Measurements from ENCODE around the gene SIX5. TPM values are rescaled to one million over a fixed set of nuclear protein-coding genes. Genes with fewer than 3 reads are reported as not detected.

SIX5 gene
- total RNA-seq, 1 donor from 2014 or later, result 5.6 TPM

GRCh38 chr19:45779231-45780145 lies 10.4 kb upstream of the SIX5 start:
- Mint-ChIP-seq H3K4me3 (peak overlapping the region; percentile 71), H3K36me3 (ENCODE audit: low read depth) (peaks cover 6% of the 10 kb centered on the region), H3K27ac (peak overlapping the region; percentile 24), H3K27me3 (ENCODE audit: insufficient read depth) (peaks cover 20% of the 10 kb centered on the region), H3K9me3 (no peaks in the 10 kb centered on the region), H3K4me1 (ENCODE audit: low read depth) (peaks cover 16% of the 10 kb centered on the region)
- intact Hi-C loops (cut with micrococcal nuclease), result loop anchor here (1.0 to 5.0 kb wide), 6 partner anchors 9 to 238 kb away; partner anchors contain the start of gene CCDC61
- DNase-seq (ENCODE audit: low spot score), result peak; percentile 83

- Mint-ChIP-seq H3K9me3 (no peaks in the 10 kb centered on the region), H3K4me1 (ENCODE audit: low read depth) (peaks cover 16% of the 10 kb centered on the region), H3K36me3 (ENCODE audit: low read depth) (peaks cover 5% of the 10 kb centered on the region), H3K27ac (no peak overlapping the region), H3K27me3 (ENCODE audit: insufficient read depth) (peaks cover 16% of the 10 kb centered on the region), H3K4me3 (no peak overlapping the region)
- no peak for DNase-seq (ENCODE audit: low spot score)
- intact Hi-C loops (cut with micrococcal nuclease), result loop anchor here (5.0 kb wide), 1 partner anchor 239 kb away; no protein-coding TSS in a partner anchor
These were observed 9.1 kb upstream of the SIX5 start for GRCh38 chr19:45778010-45778661.

GRCh38 chr19:45777395-45777961 lies 8.4 kb upstream of the SIX5 start:
- intact Hi-C loops (cut with micrococcal nuclease), result loop anchor here (5.0 kb wide), 1 partner anchor 240 kb away; no protein-coding TSS in a partner anchor
- no peak overlapping the region for H3K4me3 Mint-ChIP-seq
- no peaks in the 10 kb centered on the region for H3K9me3 Mint-ChIP-seq
- H3K36me3 Mint-ChIP-seq (ENCODE audit: low read depth), result peaks cover 5% of the 10 kb centered on the region
- peaks cover 16% of the 10 kb centered on the region for H3K27me3 Mint-ChIP-seq (ENCODE audit: insufficient read depth)
- DNase-seq (ENCODE audit: low spot score), result no peak
- H3K27ac Mint-ChIP-seq, result no peak overlapping the region
- H3K4me1 Mint-ChIP-seq (ENCODE audit: low read depth), result peaks cover 16% of the 10 kb centered on the region

- H3K4me1 Mint-ChIP-seq (ENCODE audit: low read depth), result peaks cover 15% of the 10 kb centered on the region
- H3K27ac Mint-ChIP-seq, result no peak overlapping the region
- intact Hi-C loops (cut with micrococcal nuclease), result loop anchor here (5.0 kb wide), 1 partner anchor 243 kb away; no protein-coding TSS in a partner anchor
- no peak for DNase-seq (ENCODE audit: low spot score)
- peaks cover 8% of the 10 kb centered on the region for H3K36me3 Mint-ChIP-seq (ENCODE audit: low read depth)
- no peaks in the 10 kb centered on the region for H3K9me3 Mint-ChIP-seq
- H3K4me3 Mint-ChIP-seq, result no peak overlapping the region
- H3K27me3 Mint-ChIP-seq (ENCODE audit: insufficient read depth), result peaks cover 15% of the 10 kb centered on the region
These were observed 5.7 kb upstream of the SIX5 start for GRCh38 chr19:45774765-45775164.

- Mint-ChIP-seq H3K27me3 (ENCODE audit: insufficient read depth) (peaks cover 13% of the 10 kb centered on the region), H3K27ac (no peak overlapping the region), H3K9me3 (no peaks in the 10 kb centered on the region), H3K36me3 (ENCODE audit: low read depth) (peaks cover 3% of the 10 kb centered on the region), H3K4me3 (no peak overlapping the region), H3K4me1 (ENCODE audit: low read depth) (peaks cover 10% of the 10 kb centered on the region)
- no peak for DNase-seq (ENCODE audit: low spot score)
- intact Hi-C loops (cut with micrococcal nuclease), result no loop called here
These were observed 4.3 kb upstream of the SIX5 start for GRCh38 chr19:45773384-45773783.

- peaks cover 3% of the 10 kb centered on the region for H3K36me3 Mint-ChIP-seq (ENCODE audit: low read depth)
- no peak for DNase-seq (ENCODE audit: low spot score)
- H3K4me1 Mint-ChIP-seq (ENCODE audit: low read depth), result peaks cover 9% of the 10 kb centered on the region
- intact Hi-C loops (cut with micrococcal nuclease), result no loop called here
- H3K27ac Mint-ChIP-seq, result no peak overlapping the region
- no peaks in the 10 kb centered on the region for H3K9me3 Mint-ChIP-seq
- H3K4me3 Mint-ChIP-seq, result no peak overlapping the region
- H3K27me3 Mint-ChIP-seq (ENCODE audit: insufficient read depth), result peaks cover 13% of the 10 kb centered on the region
These were observed 3.9 kb upstream of the SIX5 start for GRCh38 chr19:45772912-45773311.

GRCh38 chr19:45772130-45772840 lies 3.2 kb upstream of the SIX5 start:
- intact Hi-C loops (cut with micrococcal nuclease), result no loop called here

GRCh38 chr19:45771311-45771933 lies 2.4 kb upstream of the SIX5 start:
- DNase-seq (ENCODE audit: low spot score), result no peak
- intact Hi-C loops (cut with micrococcal nuclease), result no loop called here
- H3K4me3 Mint-ChIP-seq, result peak overlapping the region; percentile 58
- peaks cover 9% of the 10 kb centered on the region for H3K4me1 Mint-ChIP-seq (ENCODE audit: low read depth)
- H3K27ac Mint-ChIP-seq, result no peak overlapping the region
- H3K9me3 Mint-ChIP-seq, result no peaks in the 10 kb centered on the region
- peaks cover 15% of the 10 kb centered on the region for H3K27me3 Mint-ChIP-seq (ENCODE audit: insufficient read depth)
- peaks cover 3% of the 10 kb centered on the region for H3K36me3 Mint-ChIP-seq (ENCODE audit: low read depth)

More at GRCh38 chr19:45772130-45772840, 3.2 kb upstream of the SIX5 start:
- peaks cover 9% of the 10 kb centered on the region for H3K4me1 Mint-ChIP-seq (ENCODE audit: low read depth)
- H3K27me3 Mint-ChIP-seq (ENCODE audit: insufficient read depth), result peaks cover 16% of the 10 kb centered on the region
- no peak for DNase-seq (ENCODE audit: low spot score)
- no peak overlapping the region for H3K4me3 Mint-ChIP-seq
- H3K36me3 Mint-ChIP-seq (ENCODE audit: low read depth), result peaks cover 3% of the 10 kb centered on the region
- H3K9me3 Mint-ChIP-seq, result no peaks in the 10 kb centered on the region
- H3K27ac Mint-ChIP-seq, result no peak overlapping the region

GRCh38 chr19:45770192-45771101 lies 1.4 kb upstream of the SIX5 start:
- peak; percentile 85 for DNase-seq (ENCODE audit: low spot score)
- Mint-ChIP-seq H3K4me3 (peak overlapping the region; percentile 88), H3K4me1 (ENCODE audit: low read depth) (peaks cover 9% of the 10 kb centered on the region), H3K9me3 (no peaks in the 10 kb centered on the region), H3K27me3 (ENCODE audit: insufficient read depth) (peaks cover 20% of the 10 kb centered on the region), H3K27ac (no peak overlapping the region), H3K36me3 (ENCODE audit: low read depth) (peaks cover 3% of the 10 kb centered on the region)
- intact Hi-C loops (cut with micrococcal nuclease), result loop anchor here (1.0 kb wide), 6 partner anchors 9 to 113 kb away; partner anchors contain the start of gene SYMPK

GRCh38 chr19:45769821-45770191 lies 754 bp upstream of the SIX5 start:
- Mint-ChIP-seq H3K27ac (peak overlapping the region; percentile 86), H3K4me1 (ENCODE audit: low read depth) (peaks cover 9% of the 10 kb centered on the region)

GRCh38 chr19:45768655-45768983 lies 433 bp downstream of the SIX5 start:
- Mint-ChIP-seq H3K9me3 (no peaks in the 10 kb centered on the region), H3K27me3 (ENCODE audit: insufficient read depth) (peaks cover 28% of the 10 kb centered on the region), H3K4me3 (peak overlapping the region; percentile 88), H3K4me1 (ENCODE audit: low read depth) (peaks cover 9% of the 10 kb centered on the region), H3K27ac (peak overlapping the region; percentile 86), H3K36me3 (ENCODE audit: low read depth) (peaks cover 3% of the 10 kb centered on the region)
- peak; percentile 28 for DNase-seq (ENCODE audit: low spot score)
- intact Hi-C loops (cut with micrococcal nuclease), result no loop called here

More at GRCh38 chr19:45769821-45770191, 754 bp upstream of the SIX5 start:
- peak; percentile 45 for DNase-seq (ENCODE audit: low spot score)
- peak overlapping the region; percentile 88 for H3K4me3 Mint-ChIP-seq
- no peaks in the 10 kb centered on the region for H3K9me3 Mint-ChIP-seq
- peaks cover 24% of the 10 kb centered on the region for H3K27me3 Mint-ChIP-seq (ENCODE audit: insufficient read depth)
- intact Hi-C loops (cut with micrococcal nuclease), result loop anchor here (1.0 kb wide), 11 partner anchors 9 to 186 kb away; partner anchors contain the start of genes MYPOP, OPA3, QPCTL and SYMPK
- peaks cover 3% of the 10 kb centered on the region for H3K36me3 Mint-ChIP-seq (ENCODE audit: low read depth)

Measured in activated T-helper 1 cell treated with anti-CD3 and anti-CD28 coated beads, Interleukin-12 subunit alpha, Interleukin-12 subunit beta, Interleukin-2, Interleukin-4 antibody, amounts not matched to agents 30 ng/mL and 10 ng/mL and 1 ng/mL, durations not matched to agents 14 hours and 24 hours and 36 hours (primary cell).